HepG2 (cell line): ENCODE data around the gene SNRNP35. TPM values are rescaled to one million over a fixed set of nuclear protein-coding genes. Genes with fewer than 3 reads are reported as not detected.

Experiments
- ATAC-seq: fragments of 200-7000 bp; cut with Tn5 transposase; 3 replicates; pipeline ENCODE4 v1.9.1; 2020; ENCODE audit warnings: mild to moderate bottlenecking, moderate library complexity
- BruUV-seq: library from RNA; stranded (reverse); fragments of 400-500 nt; replicated peaks from 2 replicates; lab custom pipeline; 2021; lab: Mats Ljungman, UMichigan
- CTCF ChIA-PET: fragments of 300-600 bp; formaldehyde crosslinking; extraction: SDS; loops from one replicate; lab custom pipeline; 2021; ENCODE audit warnings: low total read pairs, inconsistent platforms, low intra/inter-chr PET ratio; lab: Yijun Ruan, JAX
- POLR2A ChIA-PET: fragments of 350-600 bp; sonication (Branson Sonifier 250); formaldehyde crosslinking; loops from one replicate; lab custom pipeline; 2020; ENCODE audit warnings: antibody characterized with exemption, inconsistent platforms; lab: Yijun Ruan, JAX
- DNase-seq: peaks from one replicate; pipeline ENCODE4 v3.0.0-alpha.2; 2015; ENCODE audit warnings: low spot score
- FAIRE-seq: peaks from 3 replicates; lab custom pipeline; 2011; peaks lifted over from hg19 to GRCh38; lab: Jason Lieb, UNC
- H2AFZ ChIP-seq: one replicate; pipeline ENCODE4 v1.6.1; 2011; ENCODE audit warnings: low read length, inconsistent platforms
- H3K27ac ChIP-seq: fragments of 300-600 bp; 3 replicates; pipeline ENCODE4 v1.8.0; 2011; ENCODE audit warnings: mixed run types, mild to moderate bottlenecking, mixed read lengths, low read length, inconsistent platforms; ENCODE audit not compliant: insufficient read depth; ENCODE audit errors: extremely low read length
- H3K27me3 ChIP-seq, 2 experiments: fragments of 200-600 bp in 1 of 2; 2 replicates in 1 of 2; 3 replicates in 1 of 2; pipeline versions ENCODE4 v1.6.0 to v1.8.0; 2011; ENCODE audit warnings: low read length in 2 of 2, mild to moderate bottlenecking in 2 of 2, moderate library complexity in 2 of 2, inconsistent platforms in 1 of 2; ENCODE audit not compliant: insufficient read depth in 2 of 2, control insufficient read depth in 1 of 2
- H3K36me3 ChIP-seq, 2 experiments: fragments of 200-600 bp in 1 of 2; replicated peaks in 1 of 2; 2 replicates in 1 of 2; 3 replicates in 1 of 2; pipeline versions ENCODE4 v1.5.1 to v1.8.0; 2011; ENCODE audit warnings: low read length in 2 of 2, inconsistent platforms in 1 of 2; ENCODE audit not compliant: insufficient read depth in 2 of 2, control insufficient read depth in 1 of 2
- H3K4me1 ChIP-seq: 2 replicates; pipeline ENCODE4 v1.5.1; 2012; ENCODE audit warnings: low read length, inconsistent platforms; ENCODE audit not compliant: insufficient read depth
- H3K4me2 ChIP-seq: 2 replicates; pipeline ENCODE4 v1.6.0; 2011; ENCODE audit warnings: low read depth, low read length, inconsistent platforms
- H3K4me3 ChIP-seq, 3 experiments: fragments of 200-600 bp in 1 of 3; sonication (generic), shearing (Covaris generic) in 1 of 3; replicated peaks in 1 of 3; 2 replicates each; pipeline ENCODE4 v1.5.1; 2011 to 2016; ENCODE audit warnings: low read length in 3 of 3, inconsistent platforms in 2 of 3, low read depth in 2 of 3, mild to moderate bottlenecking in 2 of 3, control low read depth in 1 of 3, mixed read lengths in 1 of 3; ENCODE audit not compliant: insufficient read depth in 1 of 3
- H3K79me2 ChIP-seq: one replicate; pipeline ENCODE4 v1.6.1; 2011; ENCODE audit warnings: low read length, inconsistent platforms; ENCODE audit not compliant: insufficient read depth
- H3K9ac ChIP-seq: 2 replicates; pipeline ENCODE4 v1.6.0; 2011; ENCODE audit warnings: mild to moderate bottlenecking, low read depth, low read length, inconsistent platforms; ENCODE audit not compliant: insufficient read depth
- H3K9me3 ChIP-seq: 2 replicates; pipeline ENCODE4 v1.5.1; 2012; ENCODE audit warnings: mild to moderate bottlenecking, low read length
- H4K20me1 ChIP-seq: 2 replicates; pipeline ENCODE4 v1.6.0; 2011; ENCODE audit warnings: inconsistent platforms, mild to moderate bottlenecking, low read length, moderate library complexity; ENCODE audit not compliant: insufficient read depth
- DMAP1 ChIP-seq: IDR thresholded peaks from 2 replicates; pipeline ENCODE4 v1.6.1; 2016
- MIER3 ChIP-seq: IDR thresholded peaks from 2 replicates; pipeline ENCODE4 v1.6.1; 2016; ENCODE audit warnings: missing compliant biosample characterization, borderline replicate concordance
- SSRP1 ChIP-seq: IDR thresholded peaks from 2 replicates; pipeline ENCODE4 v1.6.1; 2016; ENCODE audit warnings: control low read depth
- ZNF101 ChIP-seq: sonication (generic); formaldehyde crosslinking; IDR thresholded peaks from 2 replicates; pipeline ENCODE4 v1.4.0; 2020; ENCODE audit warnings: mild to moderate bottlenecking, low read depth, missing genetic modification reagents, borderline replicate concordance
- ZNF329 ChIP-seq: sonication (generic); formaldehyde crosslinking; IDR thresholded peaks from 2 replicates; pipeline ENCODE4 v1.9.0; 2021; ENCODE audit warnings: low read depth, mild to moderate bottlenecking, missing genetic modification reagents
- ZNF354B ChIP-seq: sonication (generic); formaldehyde crosslinking; IDR thresholded peaks from 2 replicates; pipeline ENCODE4 v1.8.0; 2022; ENCODE audit warnings: mild to moderate bottlenecking, missing genetic modification reagents
- ZNF383 ChIP-seq: sonication (generic); formaldehyde crosslinking; IDR thresholded peaks from 2 replicates; pipeline ENCODE4 v1.4.0; 2020; ENCODE audit warnings: missing genetic modification reagents, mild to moderate bottlenecking, borderline replicate concordance
- ZNF414 ChIP-seq: sonication (generic); formaldehyde crosslinking; IDR thresholded peaks from 2 replicates; pipeline ENCODE4 v1.5.0; 2020; ENCODE audit warnings: missing genetic modification reagents
- ZNF543 ChIP-seq: sonication (generic); formaldehyde crosslinking; IDR thresholded peaks from 2 replicates; pipeline ENCODE4 v1.4.0; 2020; ENCODE audit warnings: mild to moderate bottlenecking, missing genetic modification reagents
- WGBS: methylation state at CpG from one replicate; pipeline ENCODE4 v1.1.6; 2017; ENCODE audit warnings: low lambda C conversion rate; 5-methylcytosine and 5-hydroxymethylcytosine counted together
- in situ Hi-C: cut with HindIII; loops from 2 replicates; pipeline ENCODE4 v1.10.0; 2017; ENCODE audit warnings: low pct_unique_long_range_greater_than_20kb; ENCODE audit not compliant: extremely low pct_ligation_motif_present
- intact Hi-C: fragments of 100-400 bp; cut with micrococcal nuclease; formaldehyde crosslinking; loops from one replicate; pipeline ENCODE4 v1.10.0; 2022; ENCODE audit not compliant: unreplicated experiment
- polyA plus RNA-seq, 8 experiments: library from polyadenylated mRNA; depleted of rRNA in 3 of 8; stranded (reverse) in 7 of 8; unstranded in 1 of 8; fragments of >200 nt; fragmentation: Illumina TruSeq in 4 of 8; extraction: Trizol in 4 of 8; gene quantifications; 2 replicates each; pipeline versions ENCODE4 v1.2.1 to v1.2.3, GENCODE V29; 2011 to 2016; ENCODE audit warnings: low read depth in 4 of 8, missing spikeins in 1 of 8, mixed read lengths in 1 of 8; ENCODE audit not compliant: insufficient read depth in 1 of 8
- total RNA-seq, 5 experiments: library from RNA; depleted of rRNA; stranded (reverse); fragments of >200 nt; fragmentation: Illumina TruSeq; extraction: Trizol; gene quantifications; 2 replicates each; pipeline ENCODE4 v1.2.3, GENCODE V29; 2016; ENCODE audit warnings: low read depth in 1 of 5

SNRNP35 gene
- total and polyA plus RNA-seq, 2 of the 13 experiments (the other 11 are each of a cell fraction or from before 2014, with no cell fraction given), result 11.3 to 22.6 TPM

GRCh38 chr12:123427036-123427769, 30.7 kb upstream of the SNRNP35 start:
- CTCF ChIA-PET, result no interaction called here
- Histone ChIP-seq H2AFZ (no peak overlapping the region), H3K79me2 (no peaks in the 10 kb centered on the region), H3K27ac (no peak overlapping the region), H3K36me3 (peaks cover 4 to 13% of the 10 kb centered on the region in 2 experiments; a peak in 3 of 5 replicates), H3K4me1 (no peaks in the 10 kb centered on the region), H3K4me2 (no peak overlapping the region), H3K9ac (no peak overlapping the region), H3K4me3 (no peak overlapping the region), H3K9me3 (no peaks in the 10 kb centered on the region; the same call in 1 of the 2 replicates), H4K20me1 (no peaks in the 10 kb centered on the region)
- no peak for FAIRE-seq
- no peak for DNase-seq
- in situ Hi-C loops (no loop called here), intact Hi-C loops (no loop called here)
- BruUV-seq, result no TSS peak
- WGBS, result 97% methylated on average over 5 of the region's 8 CpGs
- no peak for TF ChIP-seq ZNF101 (CRISPR knock-in tag)
- TF ChIP-seq ZNF383 (CRISPR knock-in tag), result no peak
- TF ChIP-seq SSRP1 (CRISPR knock-in tag), result no peak
- no peak for TF ChIP-seq ZNF414 (CRISPR knock-in tag)
- TF ChIP-seq DMAP1 (CRISPR knock-in tag), result no peak
- TF ChIP-seq ZNF329, result no peak
- TF ChIP-seq ZNF543 (CRISPR knock-in tag), result no peak
- TF ChIP-seq ZNF354B (CRISPR knock-in tag), result no peak
- TF ChIP-seq MIER3 (CRISPR knock-in tag), result no peak
- TF ChIP-seq, all 625 proteins: peak for 0
- POLR2A ChIA-PET, result no interaction called here
- ATAC-seq, result no peak
- H3K27me3 ChIP-seq, result no peaks in the 10 kb centered on the region
